Fibroblast of the aortic adventitia (primary cell): ENCODE data around the gene PRELID2. TPM values are rescaled to one million over a fixed set of nuclear protein-coding genes. Genes with fewer than 3 reads are reported as not detected.

Source experiments
- DNase-seq: peaks from one replicate; pipeline ENCODE4 v3.0.0-alpha.2; 2010; ENCODE audit warnings: low read depth
- H3K4me3 ChIP-seq: 2 replicates; pipeline ENCODE4 v1.5.1; 2011; ENCODE audit warnings: low read depth, mild to moderate bottlenecking, control low read depth, low read length, moderate library complexity
- CTCF ChIP-seq: IDR thresholded peaks from 2 replicates; pipeline ENCODE4 v1.5.1; 2011; ENCODE audit warnings: mild to moderate bottlenecking, low read length, control low read depth, inconsistent platforms; ENCODE audit not compliant: insufficient read depth
- total RNA-seq: library from RNA; depleted of rRNA; stranded (reverse); fragments of >200 nt; gene quantifications from 2 replicates; pipeline ENCODE4 v1.2.3, GENCODE V29; 2012; ENCODE audit warnings: low replicate concordance

PRELID2 gene
- total RNA-seq, 1 donor: 35.4 TPM

GRCh38 chr5:145811834-145812625 is 23.1 kb downstream of the PRELID2 start:
- TF ChIP-seq CTCF: peak; percentile 30
- DNase-seq: peak; percentile 66
- no peak overlapping the region for H3K4me3 ChIP-seq

GRCh38 chr5:145806923-145807322 is 28.2 kb downstream of the PRELID2 start:
- no peak for TF ChIP-seq CTCF
- H3K4me3 ChIP-seq: no peak overlapping the region
- no peak for DNase-seq

- DNase-seq: no peak
Measured at GRCh38 chr5:145805819-145806218, 29.3 kb downstream of the PRELID2 start.

GRCh38 chr5:145804701-145805100 is 30.4 kb downstream of the PRELID2 start:
- no peak for TF ChIP-seq CTCF
- no peak overlapping the region for H3K4me3 ChIP-seq
- no peak for DNase-seq

More at GRCh38 chr5:145805819-145806218, 29.3 kb downstream of the PRELID2 start:
- TF ChIP-seq CTCF: no peak
- H3K4me3 ChIP-seq: no peak overlapping the region

GRCh38 chr5:145803112-145804004 is 31.8 kb downstream of the PRELID2 start:
- no peak for TF ChIP-seq CTCF
- no peak overlapping the region for H3K4me3 ChIP-seq
- no peak for DNase-seq

- no peak overlapping the region for H3K4me3 ChIP-seq
- TF ChIP-seq CTCF: no peak
- no peak for DNase-seq
Measured at GRCh38 chr5:145801195-145801594, 33.9 kb downstream of the PRELID2 start.
